ENCODE measurements around the gene SGCA. TPM values are rescaled to one million over a fixed set of nuclear protein-coding genes. Genes with fewer than 3 reads are reported as not detected.

The SGCA gene
- total and polyA plus RNA-seq, 2 of the 13 experiments (the other 11 are each of a cell fraction or from before 2014, with no cell fraction given) = not detected

GRCh38 chr17:50149091-50149416, 16.8 kb upstream of the SGCA start (continued):
- no peak for TF ChIP-seq NRL (CRISPR knock-in tag; IDR thresholded peaks at IDR 0.05; ENCODE audit: borderline replicate concordance)
- TF ChIP-seq ZNF468 (CRISPR knock-in tag; IDR thresholded peaks at IDR 0.05) = no peak
- TF ChIP-seq PRPF4 (IDR thresholded peaks at IDR 0.05; ENCODE audit: low read depth, low read length, poor library complexity, severe bottlenecking) = no peak
- no peak for TF ChIP-seq CHD2 (IDR thresholded peaks at IDR 0.05; ENCODE audit: low read depth, low read length)
- no peak for TF ChIP-seq KDM6A (CRISPR knock-in tag; IDR thresholded peaks at IDR 0.05; ENCODE audit: low read depth)
- TF ChIP-seq KLF9 (CRISPR knock-in tag; IDR thresholded peaks at IDR 0.05; ENCODE audit: low read depth) = 0 out of 2 replicates have a peak, but pooled peaks have one; percentile 1
- TF ChIP-seq CBX5 (CRISPR knock-in tag; IDR thresholded peaks at IDR 0.05; ENCODE audit: borderline replicate concordance) = no peak
- no peak for TF ChIP-seq ZNF841 (CRISPR knock-in tag; IDR thresholded peaks at IDR 0.05; ENCODE audit: borderline replicate concordance)
- no peak for TF ChIP-seq ZNF549 (CRISPR knock-in tag; IDR thresholded peaks at IDR 0.05)
- TF ChIP-seq ZNF713 (CRISPR knock-in tag; IDR thresholded peaks at IDR 0.05) = no peak
- TF ChIP-seq NR2C2 (CRISPR knock-in tag; IDR thresholded peaks at IDR 0.05; ENCODE audit: borderline replicate concordance) = no peak; the same call in 1 of the 2 replicates
- TF ChIP-seq MTF1 (CRISPR knock-in tag; IDR thresholded peaks at IDR 0.05) = no peak
- TF ChIP-seq ZNF263 (CRISPR knock-in tag; IDR thresholded peaks at IDR 0.05) = peak; percentile 94
- 0 out of 4 replicates have a peak, but pooled peaks of 1 of the 2 experiments have one; percentile 6 for TF ChIP-seq POLR2A (IDR thresholded peaks at IDR 0.05; ENCODE audit: insufficient read depth in 1 of 2, low read depth in 2 of 2, low read length in 2 of 2)
- TF ChIP-seq ZNF609 (CRISPR knock-in tag; IDR thresholded peaks at IDR 0.05; ENCODE audit: borderline replicate concordance) = no peak
- no peak for TF ChIP-seq THAP11 (CRISPR knock-in tag; IDR thresholded peaks at IDR 0.05)
- TF ChIP-seq MYC (CRISPR knock-in tag; IDR thresholded peaks at IDR 0.05; ENCODE audit: borderline replicate concordance) = 0 out of 2 replicates have a peak, but pooled peaks have one; percentile 4
- no peak for TF ChIP-seq ZFP1 (CRISPR knock-in tag; IDR thresholded peaks at IDR 0.05)
- TF ChIP-seq PHF5A (CRISPR knock-in tag; IDR thresholded peaks at IDR 0.05; ENCODE audit: low read depth, unreplicated experiment) = no peak
- no peak for TF ChIP-seq MED8 (CRISPR knock-in tag; IDR thresholded peaks at IDR 0.05; ENCODE audit: insufficient replicate concordance)
- no peak for TF ChIP-seq ZEB1 (IDR thresholded peaks at IDR 0.05; ENCODE audit: insufficient replicate concordance, low read depth)
- no peak for TF ChIP-seq PRDM15 (CRISPR knock-in tag; IDR thresholded peaks at IDR 0.05)
- no peak for TF ChIP-seq MAF1 (CRISPR knock-in tag; IDR thresholded peaks at IDR 0.05; ENCODE audit: borderline replicate concordance)
- TF ChIP-seq ZNF816 (CRISPR knock-in tag; IDR thresholded peaks at IDR 0.05; ENCODE audit: borderline replicate concordance) = 0 out of 2 replicates have a peak, but pooled peaks have one; percentile 35
- TF ChIP-seq ZNF772 (CRISPR knock-in tag; IDR thresholded peaks at IDR 0.05) = 0 out of 2 replicates have a peak, but pooled peaks have one; percentile 18
- peak; percentile 20 for TF ChIP-seq AGO2 (optimal IDR thresholded peaks at IDR 0.05; ENCODE audit: low read depth, low read length)
